Loucy (cell line): ENCODE results near the gene CEACAM16.

Source experiments
- CTCF ChIP-seq: fragments of 200-600 bp; sonication (generic); conservative IDR thresholded peaks from 2 replicates; pipeline ENCODE4 v1.5.1; 2014; ENCODE audit warnings: mild to moderate bottlenecking, antibody characterized with exemption, low read length
- EZH2phosphoT487 ChIP-seq: fragments of 200-600 bp; IDR thresholded peaks from 2 replicates; pipeline ENCODE4 v1.6.1; 2018; ENCODE audit warnings: antibody characterized with exemption, mild to moderate bottlenecking, moderate library complexity, borderline replicate concordance

GRCh38 chr19:44753626-44753931 is 54.6 kb downstream of the CEACAM16 start:
- no peak for TF ChIP-seq CTCF
- TF ChIP-seq EZH2phosphoT487: no peak
